Stimulated activated CD8-positive, alpha-beta memory T cell treated with anti-CD3 and anti-CD28 coated beads, Interleukin-12 subunit alpha, Interleukin-12 subunit beta, amount 100 ng/mL, for 24 hours (primary cell): ENCODE data around the gene TRPM1.

Source experiments
- DNase-seq: peaks from one replicate; pipeline ENCODE4 v3.0.0-alpha.2; 2020; ENCODE audit errors: extremely low read depth

Gene TRPM1

DNA sequence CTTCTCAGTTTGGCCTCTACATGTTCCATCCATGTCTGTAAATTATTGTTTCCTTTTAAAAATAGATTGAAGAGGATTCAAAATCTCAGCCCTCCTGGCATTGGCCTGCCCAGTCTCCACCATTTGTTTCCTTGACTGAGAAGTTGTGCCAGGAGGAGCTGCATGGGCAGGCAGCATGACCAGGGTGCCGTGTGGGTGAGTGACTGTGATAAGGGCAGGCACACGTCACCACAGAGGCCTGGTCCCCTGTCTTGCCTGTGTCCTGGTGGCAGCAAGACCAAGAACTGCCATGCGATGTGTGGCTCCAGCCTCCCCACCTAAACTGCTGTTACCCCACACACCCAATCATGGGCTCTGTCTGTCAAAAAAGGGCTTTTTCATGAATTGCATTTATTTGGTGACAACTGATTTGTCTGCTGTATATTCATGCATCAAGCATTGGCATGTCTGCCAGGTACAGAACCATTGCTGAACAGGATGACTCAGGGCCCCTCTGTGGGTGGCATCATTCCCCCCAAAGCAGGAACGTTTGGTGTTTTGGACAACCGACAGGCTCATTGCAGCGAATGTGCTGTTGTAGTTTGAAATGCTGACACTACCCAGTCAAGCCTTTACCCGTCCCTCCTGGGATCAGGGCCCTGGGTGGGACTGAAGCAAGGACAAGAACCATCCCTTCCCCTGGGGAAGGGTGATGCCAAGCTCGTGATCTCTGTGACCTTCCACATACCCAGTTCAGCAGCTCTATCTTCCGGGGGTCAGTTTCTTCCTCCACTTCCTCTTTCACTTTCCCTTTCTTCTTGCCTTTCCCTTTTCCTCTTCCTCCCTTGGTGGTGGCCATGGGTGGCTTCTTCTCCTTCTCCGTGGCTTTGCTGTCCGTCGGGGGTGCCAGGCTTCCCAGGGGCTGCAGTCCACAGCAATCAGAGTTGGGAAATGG is 51.6 kb downstream of the TRPM1 start:
- no peak for DNase-seq

DNA sequence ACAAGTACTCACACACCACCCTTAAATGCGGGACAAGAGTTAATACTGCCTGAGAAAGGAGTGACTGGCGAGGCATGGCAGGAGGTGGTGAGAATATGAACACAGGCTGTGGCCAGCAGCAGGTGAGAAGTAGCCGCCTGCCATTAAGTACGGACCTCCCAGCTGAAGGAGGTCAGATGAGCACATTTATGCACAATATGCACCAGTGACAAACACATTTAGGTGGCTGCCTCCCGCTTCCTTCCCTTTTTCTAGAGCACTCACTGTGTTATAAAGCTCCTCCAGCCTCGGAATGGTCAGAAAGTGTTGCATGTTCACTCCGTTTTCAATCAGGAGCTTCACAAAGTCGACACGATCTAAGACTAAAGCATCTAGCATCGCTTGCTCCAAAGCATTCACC is 52.4 kb downstream of the TRPM1 start:
- DNase-seq: no peak

DNA sequence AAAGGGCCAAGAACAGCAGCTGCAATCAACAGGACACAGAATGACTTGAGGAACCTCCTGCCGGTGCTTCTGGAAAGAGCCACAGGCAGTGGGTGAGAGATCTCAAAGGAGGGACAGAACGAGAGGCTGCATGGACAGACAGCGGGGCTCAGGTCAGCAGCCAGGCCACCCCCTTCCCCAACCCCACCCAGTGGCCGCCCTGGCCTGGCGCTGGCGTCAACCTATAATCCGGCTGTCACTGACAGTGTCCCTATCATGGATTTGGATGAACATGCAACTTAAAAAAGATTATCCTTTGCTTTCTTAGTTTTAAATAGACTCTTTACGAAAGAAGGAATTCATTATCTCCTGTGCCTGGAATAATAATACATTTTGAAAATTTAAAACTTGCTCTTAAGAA is 54.1 kb downstream of the TRPM1 start:
- DNase-seq: no peak

DNA sequence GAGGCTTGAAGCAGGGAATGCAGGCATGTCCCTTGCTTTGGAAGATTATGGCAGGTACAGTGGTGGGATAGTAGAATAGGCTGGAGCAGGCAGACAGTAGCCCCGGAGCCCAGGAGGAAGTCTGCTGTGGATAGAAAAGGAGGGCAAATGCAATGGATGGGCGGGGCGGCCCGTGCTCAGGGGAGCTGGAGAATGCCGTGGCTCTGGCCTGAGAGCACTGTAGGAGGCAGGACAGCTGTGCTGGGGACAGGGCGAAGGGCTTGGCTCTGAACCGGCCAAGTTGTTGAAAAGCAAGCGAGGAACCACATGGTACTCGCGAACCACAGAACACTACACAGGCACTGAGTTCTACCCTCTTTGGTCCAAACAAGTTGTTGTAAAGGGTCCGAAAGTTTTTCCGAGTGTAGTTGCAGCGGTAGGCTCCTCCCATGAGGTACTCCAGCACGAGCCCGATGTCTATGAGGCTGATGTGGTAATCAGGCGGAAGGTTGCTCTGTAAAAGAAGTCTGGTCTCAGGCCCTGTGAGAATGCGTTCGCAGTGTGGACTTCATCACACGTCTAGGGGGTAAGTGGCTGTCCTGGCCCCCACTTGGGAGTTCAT is 54.7 kb downstream of the TRPM1 start:
- DNase-seq: no peak

DNA sequence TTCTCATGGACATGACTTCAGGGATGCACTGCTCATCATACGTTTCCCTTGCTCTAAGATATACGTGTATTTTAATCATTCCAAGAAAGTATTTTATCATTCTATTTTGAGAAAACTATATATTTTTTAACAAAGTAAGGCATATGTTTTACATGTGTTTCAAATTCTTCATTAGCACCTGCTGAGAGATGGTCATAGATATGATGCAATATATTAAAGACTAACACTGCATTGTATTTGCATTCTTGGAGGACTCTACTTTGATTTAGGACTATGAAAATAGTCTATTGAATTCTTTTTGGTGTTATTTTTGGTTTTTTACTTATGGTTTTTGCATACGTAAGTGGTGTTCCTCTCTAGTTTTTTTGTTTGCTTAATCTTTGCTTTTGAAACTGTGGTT is 55.9 kb downstream of the TRPM1 start:
- no peak for DNase-seq

DNA sequence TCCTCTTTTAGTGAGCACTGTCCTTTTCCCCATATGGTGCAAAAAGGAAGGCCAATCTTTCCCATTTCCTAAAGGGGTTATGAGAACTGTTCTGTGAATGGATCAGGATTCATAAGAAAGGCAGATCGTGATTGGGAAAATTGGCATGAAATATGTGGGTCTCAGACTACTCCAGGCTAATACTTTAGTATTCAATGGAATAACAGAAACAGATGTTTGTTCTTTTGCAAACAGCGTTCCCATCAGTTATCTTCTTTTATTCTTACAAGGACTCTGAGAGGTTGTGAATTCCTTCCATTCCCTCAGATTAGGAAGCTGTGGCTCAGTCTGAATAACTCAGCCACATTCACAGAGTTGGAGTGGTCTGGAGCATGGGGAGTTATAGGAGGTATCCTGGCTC is 58.8 kb downstream of the TRPM1 start:
- DNase-seq: no peak

DNA sequence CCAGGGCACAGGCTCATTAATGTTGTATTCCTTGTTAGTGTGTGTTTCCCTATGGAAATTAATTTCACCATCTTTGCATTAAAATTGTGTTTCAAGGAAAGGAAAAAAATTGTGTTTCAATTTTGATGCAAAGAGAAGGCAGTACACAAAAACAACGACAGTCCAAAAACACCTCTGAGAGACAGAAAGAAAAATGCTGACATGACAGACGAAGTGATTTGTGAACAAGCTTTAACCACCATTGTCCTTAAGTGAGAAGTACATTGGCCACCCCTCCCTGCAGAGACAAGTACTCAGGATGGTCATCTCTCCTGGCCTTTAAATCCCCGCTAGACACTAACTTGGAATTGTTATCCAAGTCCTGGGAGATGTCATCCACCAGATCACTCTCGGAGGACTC is 59.9 kb downstream of the TRPM1 start:
- DNase-seq: no peak

GRCh38 chr15:31040611-31041010 is 60.9 kb downstream of the TRPM1 start:
- no peak for DNase-seq

GRCh38 chr15:31039961-31040360 is 61.6 kb downstream of the TRPM1 start:
- DNase-seq: no peak

DNA sequence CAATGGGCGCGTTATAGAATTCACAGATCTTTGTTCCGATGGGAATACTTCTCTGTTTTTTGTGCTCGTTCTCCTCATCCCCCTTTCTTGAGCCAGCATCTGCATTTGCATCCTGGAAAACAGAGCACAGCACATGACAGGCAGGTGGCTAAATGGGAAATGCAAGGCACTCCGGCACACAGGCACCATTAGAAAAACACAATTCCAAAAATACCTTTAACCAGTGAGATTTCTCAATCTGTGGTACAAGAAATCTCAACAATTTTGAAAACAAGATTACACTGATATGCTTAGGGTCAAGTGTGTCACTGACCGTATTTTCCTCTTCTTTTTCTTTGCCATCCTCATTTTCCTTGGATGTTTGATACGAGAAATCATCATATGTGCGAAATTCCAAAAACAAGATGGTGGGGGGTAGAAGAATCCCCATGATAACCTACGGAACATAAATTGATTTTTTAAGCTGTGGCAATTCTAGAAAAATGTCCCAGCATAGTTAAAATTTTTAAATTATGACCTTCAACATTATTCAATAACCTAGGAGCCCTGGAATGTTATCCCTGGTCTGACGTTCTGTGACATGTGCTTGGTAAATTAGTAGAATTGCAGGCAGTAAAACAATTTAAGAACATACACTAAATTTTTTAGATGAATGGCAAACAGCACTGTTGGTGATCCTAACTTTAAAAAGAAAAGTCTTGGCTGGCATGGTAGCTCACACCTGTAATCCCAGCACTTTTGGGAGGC is 63.6 kb downstream of the TRPM1 start:
- no peak for DNase-seq

- no peak for DNase-seq
Observed at GRCh38 chr15:31036783-31037182, 64.7 kb downstream of the TRPM1 start.

DNA sequence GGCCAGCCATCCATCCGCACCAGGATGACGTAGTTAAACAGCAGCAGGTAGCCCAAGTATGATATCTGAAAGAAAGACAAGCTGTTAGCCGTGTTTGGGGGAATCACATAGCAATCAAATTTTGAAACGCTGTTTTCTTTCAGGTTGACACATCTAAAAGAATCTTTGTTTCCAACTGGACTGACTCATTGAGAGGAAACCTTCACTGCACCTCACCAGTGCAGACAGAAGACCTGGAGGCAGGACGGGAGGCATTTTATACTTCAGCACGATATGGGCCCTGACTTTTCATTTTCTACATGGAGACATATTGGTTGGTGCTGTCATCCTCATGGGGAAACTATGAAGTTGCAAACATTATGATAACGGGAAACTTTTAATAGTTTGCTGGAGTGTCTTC is 65.9 kb downstream of the TRPM1 start:
- DNase-seq: no peak

DNA sequence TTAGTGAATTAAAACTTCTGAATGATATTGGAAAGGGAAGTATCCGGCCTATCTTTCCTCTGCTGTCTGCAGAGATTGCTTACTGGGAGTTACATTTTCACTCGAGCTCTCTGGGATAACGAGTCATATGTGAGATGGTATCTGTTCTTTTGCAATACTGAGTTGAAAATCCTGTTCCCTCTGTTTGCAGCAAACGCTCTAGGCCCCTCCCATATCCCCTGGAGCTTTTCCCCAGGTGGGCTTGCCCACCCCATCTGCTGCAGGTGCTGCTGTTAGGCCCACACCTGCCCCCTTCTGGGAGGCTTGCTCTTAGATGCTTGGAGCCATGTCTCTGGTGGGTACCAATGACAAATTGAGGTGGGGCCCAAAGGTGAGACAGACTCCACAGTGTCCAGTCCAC is 67.4 kb downstream of the TRPM1 start:
- DNase-seq: no peak

- no peak for DNase-seq
Observed at GRCh38 chr15:31032961-31033371, 68.6 kb downstream of the TRPM1 start.

- no peak for DNase-seq
Observed at GRCh38 chr15:31031471-31032067, 70.0 kb downstream of the TRPM1 start.

DNA sequence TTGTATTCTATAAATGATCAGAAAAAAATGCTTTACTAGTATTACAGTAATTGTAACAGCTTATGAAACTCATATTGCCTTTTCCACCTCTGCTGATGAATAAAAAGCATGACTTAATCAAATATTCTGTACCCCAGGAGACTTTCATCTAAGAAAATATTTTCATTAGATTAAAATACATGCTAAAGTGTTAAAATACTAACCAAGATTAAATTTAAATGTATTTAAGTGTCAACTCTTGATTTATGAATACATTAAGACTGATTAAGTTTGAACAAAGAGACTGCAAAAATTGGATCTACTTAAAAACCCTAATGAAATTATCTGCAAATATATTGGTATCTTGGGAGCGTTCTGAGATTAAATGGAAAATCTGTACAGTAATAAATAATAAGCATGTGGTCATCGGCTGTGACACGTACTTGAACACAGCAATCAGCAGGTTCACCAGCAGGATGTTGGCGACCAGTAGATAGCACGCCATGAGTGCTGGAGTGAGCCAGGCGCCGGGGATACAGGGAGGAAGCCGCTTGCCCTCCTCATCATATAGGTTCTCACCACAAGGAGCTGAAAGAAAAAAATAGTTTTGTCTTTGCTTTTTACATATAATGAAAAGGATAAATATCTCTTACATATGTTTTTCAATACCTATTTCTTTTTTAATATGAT is 73.5 kb downstream of the TRPM1 start:
- DNase-seq: no peak

DNA sequence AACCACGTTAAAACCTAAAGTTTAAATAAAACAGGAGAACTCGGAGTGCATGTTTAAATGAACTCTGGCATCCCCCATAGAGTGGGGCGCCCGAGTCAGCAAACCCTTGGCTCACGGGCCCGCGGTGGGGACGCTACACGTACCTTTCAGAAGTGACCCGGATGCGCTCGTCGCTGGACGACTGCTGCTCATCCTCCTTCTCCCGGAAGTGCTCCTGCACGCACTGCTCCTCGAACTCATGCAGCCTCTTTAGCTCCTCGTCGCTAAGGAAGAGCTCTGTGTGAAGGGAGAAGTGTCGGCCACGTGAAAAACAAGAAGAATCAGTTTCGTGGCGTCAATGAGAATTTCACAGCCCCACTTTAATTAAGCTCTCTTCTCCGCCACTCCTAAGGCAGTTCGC is 75.5 kb downstream of the TRPM1 start:
- DNase-seq: no peak

GRCh38 chr15:31024979-31025378 is 76.5 kb downstream of the TRPM1 start:
- DNase-seq: no peak

GRCh38 chr15:31024330-31024729 is 77.2 kb downstream of the TRPM1 start:
- DNase-seq: no peak

DNA sequence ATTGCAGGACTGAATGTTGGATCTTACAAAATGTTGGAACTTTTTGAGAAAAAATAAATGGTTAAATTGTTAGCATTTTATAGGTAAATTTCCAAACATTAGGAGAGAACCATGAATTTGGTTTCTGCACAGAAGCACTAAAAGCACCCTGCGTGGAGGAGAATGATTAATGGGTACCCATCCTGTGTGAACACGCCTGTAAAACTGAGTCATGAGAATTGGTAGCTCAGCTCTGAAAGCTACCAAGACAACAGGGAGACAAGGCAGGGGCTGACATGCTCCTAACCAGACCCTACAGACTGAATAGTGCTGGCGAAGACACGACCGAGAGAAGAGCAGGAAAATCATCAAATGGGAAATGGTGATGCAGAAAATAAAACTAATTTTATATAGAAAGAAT is 77.7 kb downstream of the TRPM1 start:
- no peak for DNase-seq

DNA sequence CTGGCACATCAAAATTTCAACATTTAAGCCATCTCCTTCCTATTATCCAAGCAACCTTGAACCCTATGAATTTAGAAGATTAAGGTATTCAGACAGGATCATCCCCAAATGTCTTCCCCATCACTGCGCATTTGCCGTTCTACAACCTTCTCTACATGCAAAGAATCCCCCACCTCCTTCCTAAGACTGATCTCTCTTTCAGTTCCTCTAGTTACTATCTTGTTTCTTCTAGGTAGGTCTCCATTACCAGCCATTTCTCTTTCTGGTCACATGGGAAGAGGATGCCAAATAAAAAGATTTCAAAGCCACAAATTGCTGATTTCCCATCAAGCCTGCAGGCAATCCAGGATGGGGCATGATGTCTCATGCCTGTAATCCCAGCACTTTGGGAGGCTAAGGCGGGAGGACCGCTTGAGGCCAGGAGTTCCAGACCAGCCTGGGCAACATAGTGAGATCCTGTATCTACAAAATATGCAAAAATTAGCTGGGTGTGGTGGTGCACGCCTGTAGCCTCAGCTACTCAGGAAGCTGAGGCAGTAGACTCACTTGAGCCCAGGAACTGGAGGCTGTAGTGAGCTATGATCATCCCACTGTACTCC is 80.4 kb downstream of the TRPM1 start:
- no peak for DNase-seq
